Activated T-cell treated with anti-CD3 and anti-CD28 coated beads, Interleukin-2, amount 50 U/mL, for 72 hours (primary cell): Measurements from ENCODE around the gene TAL1. TPM values are rescaled to one million over a fixed set of nuclear protein-coding genes. Genes with fewer than 3 reads are reported as not detected.

Source experiments
- ATAC-seq, 2 donors: fragments of 150-1000 bp; cut with Tn5 transposase; replicated peaks in 1 of 2; 2 replicates each; pipeline ENCODE4 v1.10.0; 2021; ENCODE audit warnings: moderate library complexity in 2 of 2, mild to moderate bottlenecking in 1 of 2
- DNase-seq, 2 donors: peaks; one replicate each; pipeline ENCODE4 v3.0.0; 2021 to 2022; ENCODE audit warnings: mixed read lengths in 1 of 2
- H3K27ac Mint-ChIP-seq: one replicate; pipeline ENCODE4 v1.8.0; 2022; ENCODE audit warnings: mild to moderate bottlenecking, moderate library complexity, mixed read lengths
- H3K27me3 Mint-ChIP-seq: one replicate; pipeline ENCODE4 v1.8.0; 2022; ENCODE audit warnings: low read depth, mixed read lengths
- H3K36me3 Mint-ChIP-seq, 2 donors: one replicate each; pipeline ENCODE4 v1.8.0; 2022; ENCODE audit warnings: mixed read lengths in 2 of 2, mild to moderate bottlenecking in 1 of 2; ENCODE audit not compliant: insufficient read depth in 2 of 2
- H3K4me1 Mint-ChIP-seq: one replicate; pipeline ENCODE4 v1.8.0; 2022; ENCODE audit warnings: low read depth, mixed read lengths
- H3K4me3 Mint-ChIP-seq, 2 donors: one replicate each; pipeline ENCODE4 v1.8.0; 2022; ENCODE audit warnings: mild to moderate bottlenecking in 2 of 2, mixed read lengths in 2 of 2, moderate library complexity in 2 of 2
- H3K9me3 Mint-ChIP-seq, 2 donors: one replicate each; pipeline ENCODE4 v1.8.0; 2022; ENCODE audit warnings: mixed read lengths in 2 of 2
- total RNA-seq, 2 donors: library from RNA; stranded (reverse); gene quantifications; one replicate each; pipeline ENCODE4 v1.2.3, GENCODE V29; 2022

TAL1 gene
- total RNA-seq, 2 donors from 2014 or later, result 0.17 to 0.30 TPM

DNA sequence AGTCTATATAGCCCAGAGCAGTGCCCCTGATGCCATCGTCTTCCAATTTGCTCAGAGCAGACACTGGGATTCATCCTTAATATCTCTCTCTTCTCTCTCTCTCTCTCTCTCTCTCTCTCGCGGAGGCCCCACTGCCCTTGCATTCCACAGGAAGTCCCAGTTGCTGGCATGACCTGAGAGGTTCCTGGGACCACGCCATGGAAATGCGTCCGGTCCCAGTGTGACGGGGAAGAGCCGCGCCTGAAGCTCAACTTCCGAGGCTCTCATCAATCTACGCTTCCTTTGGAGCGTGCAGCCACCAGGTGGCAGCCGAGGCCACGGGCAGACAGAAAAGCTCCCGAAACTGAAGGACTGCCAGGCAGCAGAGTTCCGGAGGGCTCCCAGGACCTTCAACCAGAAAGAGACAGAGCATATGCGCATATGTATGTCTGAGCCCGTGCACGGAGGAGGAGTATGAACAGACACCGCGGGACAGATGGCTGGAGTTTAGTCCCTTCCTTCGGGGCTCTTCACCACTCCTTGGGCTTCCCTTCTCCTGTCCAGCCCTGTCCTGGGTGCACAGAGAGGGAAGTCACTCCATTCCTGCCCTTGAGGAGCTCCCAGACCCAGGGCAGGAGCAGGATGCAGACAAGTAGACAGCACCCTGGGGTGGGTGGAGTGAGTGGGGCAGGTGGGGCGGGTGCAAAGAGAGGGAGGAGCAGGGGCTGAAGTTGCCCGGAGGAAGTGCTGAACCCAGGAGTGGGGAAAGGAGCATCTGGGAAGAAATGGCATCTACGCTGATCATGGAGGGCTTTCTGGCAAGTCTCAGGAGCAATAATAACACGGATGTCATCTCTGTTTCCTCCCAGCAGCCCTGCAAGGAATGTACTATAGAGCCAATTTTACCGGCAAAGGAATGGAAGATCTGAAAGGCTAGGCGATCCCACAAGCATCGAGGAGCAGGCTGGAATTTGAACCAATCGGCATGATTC, 52.7 kb downstream of the TAL1 start:
- Mint-ChIP-seq H3K4me3 (peak overlapping the region; percentile 82 to 84), H3K27me3 (peaks cover 52% of the 10 kb centered on the region), H3K27ac (peak overlapping the region; percentile 84), H3K4me1 (peaks cover 19% of the 10 kb centered on the region), H3K9me3 (no peaks in the 10 kb centered on the region), H3K36me3 (no peaks in the 10 kb centered on the region)
- peak; percentile 84 to 90 for ATAC-seq
- DNase-seq, result peak; percentile 82 to 84

DNA sequence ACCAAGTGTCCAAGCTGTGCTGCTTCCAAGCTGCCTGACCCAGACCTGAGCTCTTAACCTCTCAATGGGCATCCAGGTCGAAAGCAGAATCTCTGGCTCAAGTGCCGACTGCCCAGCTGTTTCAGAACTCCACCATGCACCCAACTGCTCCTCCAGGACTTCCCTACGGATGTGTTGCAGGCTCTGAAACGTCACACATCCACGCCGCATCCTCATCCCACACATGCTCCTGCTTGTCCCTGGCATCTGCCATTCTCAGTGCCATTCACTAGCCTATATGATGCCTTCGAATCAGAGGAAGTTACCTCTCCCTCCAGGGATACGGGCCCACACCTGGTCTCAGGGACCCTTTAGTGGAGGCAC, 53.4 kb downstream of the TAL1 start:
- Mint-ChIP-seq H3K36me3 (no peaks in the 10 kb centered on the region), H3K9me3 (no peaks in the 10 kb centered on the region), H3K27ac (peak overlapping the region; percentile 84), H3K27me3 (peaks cover 59% of the 10 kb centered on the region), H3K4me3 (peak overlapping the region; percentile 82 to 84), H3K4me1 (peaks cover 19% of the 10 kb centered on the region)
- no peak for ATAC-seq
- no peak for DNase-seq

DNA sequence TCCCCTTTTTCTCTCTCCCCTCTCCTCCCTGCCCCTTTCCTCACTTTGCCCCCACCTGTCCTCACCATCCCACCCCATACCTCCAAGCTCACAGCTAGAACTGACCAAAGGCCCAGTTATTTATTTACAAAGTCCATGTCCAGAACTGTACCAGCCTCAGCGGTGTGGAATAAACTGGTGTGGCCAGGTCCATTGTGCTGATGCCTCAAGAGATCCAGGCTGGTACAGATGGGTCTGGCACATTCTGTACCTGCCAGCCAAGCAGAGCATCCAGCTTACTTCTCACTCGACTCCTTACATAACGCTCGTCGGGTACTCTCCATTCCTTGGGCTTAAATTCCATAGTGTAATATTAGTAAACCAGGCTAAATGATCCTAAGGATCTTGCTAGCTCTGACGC, 54.0 kb downstream of the TAL1 start:
- Mint-ChIP-seq H3K36me3 (no peaks in the 10 kb centered on the region), H3K9me3 (no peaks in the 10 kb centered on the region), H3K4me3 (no peak overlapping the region), H3K27ac (no peak overlapping the region), H3K27me3 (peaks cover 63% of the 10 kb centered on the region), H3K4me1 (peaks cover 19% of the 10 kb centered on the region)
- DNase-seq (no peak), ATAC-seq (no peak)

DNA sequence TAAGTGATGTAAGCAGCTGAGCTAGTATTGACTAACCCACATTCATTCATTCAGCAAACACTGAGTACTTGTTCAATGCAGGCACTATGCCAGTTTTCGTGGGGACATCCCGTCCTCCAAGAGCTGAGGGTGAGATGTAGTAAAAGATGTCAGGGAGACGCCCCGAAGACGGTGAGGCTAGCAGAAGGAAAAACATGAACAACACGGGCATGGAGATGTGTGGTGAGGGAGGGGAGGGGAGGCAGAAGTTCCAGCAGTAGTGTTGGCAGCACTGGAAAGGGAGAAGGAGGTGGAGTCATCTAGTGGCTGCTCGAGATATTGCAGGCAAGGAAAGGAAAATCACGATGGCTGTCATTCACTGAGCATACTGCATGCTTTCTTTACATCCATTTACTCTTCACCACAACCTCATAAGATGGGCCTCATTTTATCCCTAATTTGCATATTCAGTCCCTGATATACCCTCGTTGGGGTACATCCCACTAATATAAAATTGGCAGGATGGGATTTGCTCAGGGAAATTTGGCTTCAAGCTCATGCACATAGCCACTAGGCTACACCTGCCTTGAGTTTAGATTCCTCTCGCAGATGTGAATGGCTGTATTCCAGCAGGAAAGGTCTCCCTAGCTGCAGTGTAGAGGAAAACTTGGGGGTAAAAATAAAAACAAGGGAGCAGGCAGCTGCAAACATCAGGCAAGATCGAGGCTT, 56.6 kb downstream of the TAL1 start:
- H3K9me3 Mint-ChIP-seq, result no peaks in the 10 kb centered on the region
- no peak overlapping the region for H3K27ac Mint-ChIP-seq
- peak in 1 of 2 donors; percentile 53 for ATAC-seq
- H3K4me1 Mint-ChIP-seq, result peaks cover 19% of the 10 kb centered on the region
- no peaks in the 10 kb centered on the region for H3K36me3 Mint-ChIP-seq
- peaks cover 48% of the 10 kb centered on the region for H3K27me3 Mint-ChIP-seq
- no peak overlapping the region for H3K4me3 Mint-ChIP-seq
- DNase-seq, result peak; percentile 47 to 48

DNA sequence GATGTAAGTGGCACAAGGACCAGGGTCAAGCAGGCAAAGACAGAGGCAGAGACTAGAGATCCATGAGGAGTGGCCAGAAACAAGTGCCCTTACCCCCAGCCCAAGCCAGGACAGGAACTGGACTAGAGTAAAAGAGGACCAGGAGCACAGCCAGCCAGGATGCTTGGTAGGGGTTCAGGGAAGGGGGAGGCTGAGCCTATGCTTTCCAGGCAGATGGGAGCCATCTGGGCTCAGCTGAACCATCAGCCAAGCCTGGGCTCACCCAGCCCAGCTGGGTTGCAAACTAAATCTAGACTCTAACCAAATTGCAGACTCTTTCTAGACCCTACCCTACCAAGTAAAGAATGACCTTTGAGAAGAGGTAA, 57.4 kb downstream of the TAL1 start:
- Mint-ChIP-seq H3K27ac (no peak overlapping the region), H3K27me3 (peaks cover 41% of the 10 kb centered on the region), H3K4me1 (peaks cover 17% of the 10 kb centered on the region), H3K36me3 (no peaks in the 10 kb centered on the region), H3K9me3 (no peaks in the 10 kb centered on the region), H3K4me3 (no peak overlapping the region)
- ATAC-seq (no peak), DNase-seq (no peak)

DNA sequence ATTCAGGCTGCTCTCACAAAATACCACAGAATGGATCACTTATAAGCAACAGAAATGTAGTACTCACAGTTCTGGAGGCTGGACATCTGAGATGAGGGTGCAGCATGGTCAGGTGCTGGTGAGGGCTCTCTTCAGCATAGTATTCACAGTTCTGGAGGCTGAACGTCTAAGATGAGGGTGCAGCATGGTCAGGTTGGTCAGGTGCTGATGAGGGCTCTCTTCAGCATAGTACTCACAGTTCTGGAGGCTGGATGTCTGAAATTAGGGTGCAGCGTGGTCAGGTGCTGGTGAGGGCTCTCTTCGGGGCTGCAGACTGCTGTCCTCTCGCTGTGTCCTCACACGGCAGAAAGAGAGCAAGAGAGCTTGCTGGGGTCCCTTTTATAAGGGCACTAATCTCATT, 59.2 kb downstream of the TAL1 start:
- DNase-seq (no peak), ATAC-seq (no peak)
- Mint-ChIP-seq H3K27ac (no peak overlapping the region), H3K9me3 (no peaks in the 10 kb centered on the region), H3K27me3 (peaks cover 35% of the 10 kb centered on the region), H3K4me1 (peaks cover 5% of the 10 kb centered on the region), H3K4me3 (no peak overlapping the region), H3K36me3 (no peaks in the 10 kb centered on the region)

Other genes starting within 250 kb of the TAL1 start
- gene CYP4X1, start 208.6 kb downstream of the TAL1 start, total RNA-seq, result not detected
- not detected for gene CYP4Z1, start 165.0 kb downstream of the TAL1 start, total RNA-seq
- not detected for gene CYP4A22, start 94.8 kb downstream of the TAL1 start, total RNA-seq
- gene PDZK1IP1, start 42.2 kb downstream of the TAL1 start, total RNA-seq, result not detected
- gene STIL, start 81.9 kb upstream of the TAL1 start, total RNA-seq, result 10 to 100 TPM; 26.8 to 32.2 TPM
- 100 to 1,000 TPM; 108 to 117 TPM for gene CMPK1, start 101.6 kb upstream of the TAL1 start, total RNA-seq
- gene FOXE3, start 184.1 kb upstream of the TAL1 start, total RNA-seq, result not detected
- under 1 TPM; 0.14 to 0.28 TPM for gene FOXD2, start 205.8 kb upstream of the TAL1 start, total RNA-seq